Measurements from ENCODE around the gene PLPP4. TPM values are rescaled to one million over a fixed set of nuclear protein-coding genes. Genes with fewer than 3 reads are reported as not detected.

The PLPP4 gene
- total and polyA plus RNA-seq, 2 of the 13 experiments (the other 11 are each of a cell fraction or from before 2014, with no cell fraction given), result not detected

DNA sequence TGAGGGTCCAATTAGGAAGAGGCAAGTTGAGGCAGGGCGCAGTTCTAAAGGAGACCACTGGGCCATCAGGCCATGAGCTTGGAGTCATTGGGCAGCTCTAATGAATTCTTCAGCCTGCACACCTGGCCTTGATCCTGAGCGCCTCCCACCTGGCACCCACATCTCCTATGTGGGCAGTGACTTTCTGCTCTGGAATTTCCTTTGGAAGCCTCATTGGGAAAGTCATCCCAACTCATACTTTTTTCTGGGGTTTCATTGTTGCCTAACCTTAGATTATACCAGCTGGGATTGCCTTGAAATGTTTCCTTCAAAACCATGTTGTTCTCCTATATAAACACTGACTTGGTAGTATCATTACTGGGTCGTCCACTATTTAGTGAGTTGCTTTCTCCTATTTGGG, 54.1 kb downstream of the PLPP4 start:
- no peak overlapping the region for H3K9ac ChIP-seq (ENCODE audit: insufficient read depth, low read depth, low read length)
- in situ Hi-C loops (cut with HindIII; ENCODE audit: extremely low pct_ligation_motif_present, low pct_unique_long_range_greater_than_20kb) (no loop called here), intact Hi-C loops (cut with micrococcal nuclease; ENCODE audit: unreplicated experiment) (no loop called here)
- no peak for DNase-seq (ENCODE audit: low spot score)
- H3K9me3 ChIP-seq (ENCODE audit: low read length), result no peaks in the 10 kb centered on the region
- H3K27me3 ChIP-seq (ENCODE audit: control insufficient read depth in 1 of 2, insufficient read depth in 2 of 2, low read length in 2 of 2), result no peaks in the 10 kb centered on the region
- no peak overlapping the region for H3K27ac ChIP-seq (ENCODE audit: extremely low read length, insufficient read depth, low read length)
- H3K4me1 ChIP-seq (ENCODE audit: insufficient read depth, low read length), result no peaks in the 10 kb centered on the region
- ATAC-seq, result no peak
- no peaks in the 10 kb centered on the region for H3K79me2 ChIP-seq (ENCODE audit: insufficient read depth, low read length)
- no peak overlapping the region for H3K4me3 ChIP-seq (replicated peaks in 1 of 3; ENCODE audit: insufficient read depth in 1 of 3, low read depth in 2 of 3, low read length in 3 of 3)
- FAIRE-seq, result no peak
- no peak overlapping the region for H3K4me2 ChIP-seq (ENCODE audit: low read depth, low read length)
- POLR2A ChIA-PET, result no interaction called here
- H4K20me1 ChIP-seq (ENCODE audit: insufficient read depth, low read length), result no peaks in the 10 kb centered on the region
- CTCF ChIA-PET (ENCODE audit: low intra/inter-chr PET ratio, low total read pairs), result no interaction called here
- H2AFZ ChIP-seq (ENCODE audit: low read length), result no peak overlapping the region
- H3K36me3 ChIP-seq (replicated peaks in 1 of 2; ENCODE audit: control insufficient read depth in 1 of 2, insufficient read depth in 2 of 2, low read length in 2 of 2), result no peaks in the 10 kb centered on the region
- no TSS peak for BruUV-seq (replicated peaks)
- 4% methylated on average over 2 of the region's 3 CpGs for WGBS (ENCODE audit: low lambda C conversion rate)
- TF ChIP-seq, protein P1, sequence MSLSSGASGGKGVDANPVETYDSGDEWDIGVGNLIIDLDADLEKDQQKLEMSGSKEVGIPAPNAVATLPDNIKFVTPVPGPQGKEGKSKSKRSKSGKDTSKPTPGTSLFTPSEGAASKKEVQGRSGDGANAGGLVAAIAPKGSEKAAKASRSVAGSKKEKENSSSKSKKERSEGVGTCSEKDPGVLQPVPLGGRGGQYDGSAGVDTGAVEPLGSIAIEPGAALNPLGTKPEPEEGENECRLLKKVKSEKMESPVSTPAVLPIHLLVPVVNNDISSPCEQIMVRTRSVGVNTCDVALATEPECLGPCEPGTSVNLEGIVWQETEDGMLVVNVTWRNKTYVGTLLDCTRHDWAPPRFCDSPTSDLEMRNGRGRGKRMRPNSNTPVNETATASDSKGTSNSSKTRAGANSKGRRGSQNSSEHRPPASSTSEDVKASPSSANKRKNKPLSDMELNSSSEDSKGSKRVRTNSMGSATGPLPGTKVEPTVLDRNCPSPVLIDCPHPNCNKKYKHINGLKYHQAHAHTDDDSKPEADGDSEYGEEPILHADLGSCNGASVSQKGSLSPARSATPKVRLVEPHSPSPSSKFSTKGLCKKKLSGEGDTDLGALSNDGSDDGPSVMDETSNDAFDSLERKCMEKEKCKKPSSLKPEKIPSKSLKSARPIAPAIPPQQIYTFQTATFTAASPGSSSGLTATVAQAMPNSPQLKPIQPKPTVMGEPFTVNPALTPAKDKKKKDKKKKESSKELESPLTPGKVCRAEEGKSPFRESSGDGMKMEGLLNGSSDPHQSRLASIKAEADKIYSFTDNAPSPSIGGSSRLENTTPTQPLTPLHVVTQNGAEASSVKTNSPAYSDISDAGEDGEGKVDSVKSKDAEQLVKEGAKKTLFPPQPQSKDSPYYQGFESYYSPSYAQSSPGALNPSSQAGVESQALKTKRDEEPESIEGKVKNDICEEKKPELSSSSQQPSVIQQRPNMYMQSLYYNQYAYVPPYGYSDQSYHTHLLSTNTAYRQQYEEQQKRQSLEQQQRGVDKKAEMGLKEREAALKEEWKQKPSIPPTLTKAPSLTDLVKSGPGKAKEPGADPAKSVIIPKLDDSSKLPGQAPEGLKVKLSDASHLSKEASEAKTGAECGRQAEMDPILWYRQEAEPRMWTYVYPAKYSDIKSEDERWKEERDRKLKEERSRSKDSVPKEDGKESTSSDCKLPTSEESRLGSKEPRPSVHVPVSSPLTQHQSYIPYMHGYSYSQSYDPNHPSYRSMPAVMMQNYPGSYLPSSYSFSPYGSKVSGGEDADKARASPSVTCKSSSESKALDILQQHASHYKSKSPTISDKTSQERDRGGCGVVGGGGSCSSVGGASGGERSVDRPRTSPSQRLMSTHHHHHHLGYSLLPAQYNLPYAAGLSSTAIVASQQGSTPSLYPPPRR (CRISPR knock-in tag; IDR thresholded peaks at IDR 0.05; ENCODE audit: borderline replicate concordance), result no peak
- TF ChIP-seq, protein P2, sequence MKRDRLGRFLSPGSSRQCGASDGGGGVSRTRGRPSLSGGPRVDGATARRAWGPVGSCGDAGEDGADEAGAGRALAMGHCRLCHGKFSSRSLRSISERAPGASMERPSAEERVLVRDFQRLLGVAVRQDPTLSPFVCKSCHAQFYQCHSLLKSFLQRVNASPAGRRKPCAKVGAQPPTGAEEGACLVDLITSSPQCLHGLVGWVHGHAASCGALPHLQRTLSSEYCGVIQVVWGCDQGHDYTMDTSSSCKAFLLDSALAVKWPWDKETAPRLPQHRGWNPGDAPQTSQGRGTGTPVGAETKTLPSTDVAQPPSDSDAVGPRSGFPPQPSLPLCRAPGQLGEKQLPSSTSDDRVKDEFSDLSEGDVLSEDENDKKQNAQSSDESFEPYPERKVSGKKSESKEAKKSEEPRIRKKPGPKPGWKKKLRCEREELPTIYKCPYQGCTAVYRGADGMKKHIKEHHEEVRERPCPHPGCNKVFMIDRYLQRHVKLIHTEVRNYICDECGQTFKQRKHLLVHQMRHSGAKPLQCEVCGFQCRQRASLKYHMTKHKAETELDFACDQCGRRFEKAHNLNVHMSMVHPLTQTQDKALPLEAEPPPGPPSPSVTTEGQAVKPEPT (CRISPR knock-in tag; IDR thresholded peaks at IDR 0.05; ENCODE audit: low read depth), result no peak
- no peak for TF ChIP-seq ZNF878 (CRISPR knock-in tag; IDR thresholded peaks at IDR 0.05)
- TF ChIP-seq, protein P3, sequence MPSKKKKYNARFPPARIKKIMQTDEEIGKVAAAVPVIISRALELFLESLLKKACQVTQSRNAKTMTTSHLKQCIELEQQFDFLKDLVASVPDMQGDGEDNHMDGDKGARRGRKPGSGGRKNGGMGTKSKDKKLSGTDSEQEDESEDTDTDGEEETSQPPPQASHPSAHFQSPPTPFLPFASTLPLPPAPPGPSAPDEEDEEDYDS (CRISPR knock-in tag; IDR thresholded peaks at IDR 0.05), result no peak
- TF ChIP-seq ZNF24 (IDR thresholded peaks at IDR 0.05), result no peak
- TF ChIP-seq BHLHE40 (IDR thresholded peaks at IDR 0.05; ENCODE audit: low read length), result no peak
- no peak for TF ChIP-seq TAF1 (CRISPR knock-in tag; IDR thresholded peaks at IDR 0.05)
- TF ChIP-seq ISL2 (CRISPR knock-in tag; IDR thresholded peaks at IDR 0.05), result no peak
- TF ChIP-seq ZFAT (CRISPR knock-in tag; conservative IDR thresholded peaks at IDR 0.05), result no peak
- TF ChIP-seq NFE2L1 (CRISPR knock-in tag; IDR thresholded peaks at IDR 0.05; ENCODE audit: borderline replicate concordance), result no peak
- no peak for TF ChIP-seq ZNF230 (CRISPR knock-in tag; IDR thresholded peaks at IDR 0.05)
- no peak for TF ChIP-seq ZNF792 (CRISPR knock-in tag; IDR thresholded peaks at IDR 0.05)
- no peak for TF ChIP-seq ZNF569 (CRISPR knock-in tag; IDR thresholded peaks at IDR 0.05; ENCODE audit: borderline replicate concordance)

Data from HepG2 (cell line).